ENCODE data around the gene RRH.
"Not testable (repeated sequence)": the region's sequence is repeated elsewhere in the genome, so short reads cannot be mapped to it uniquely, and the experiment has no call there.

RRH gene

GRCh38 chr4:109827672-109828071 lies at the start of gene RRH:
RRH (plus strand) TSS chr4:109827972; CDS start chr4:109828028, 56 bp downstream.
- TF ChIP-seq EZH2phosphoT487 (conservative IDR thresholded peaks at IDR 0.05; ENCODE audit: low read length) (no peak), CTCF (IDR thresholded peaks at IDR 0.05; ENCODE audit: insufficient read depth, low read length, poor library complexity, severe bottlenecking) (no peak)
- Histone ChIP-seq H3K9me2 (replicated peaks; ENCODE audit: insufficient read depth, low read length) (no peaks in the 10 kb centered on the region), H3K4me3 (ENCODE audit: insufficient read depth, low read length, poor library complexity, severe bottlenecking) (no peak within 1 kb of the TSS), H3K36me3 (ENCODE audit: low read length) (0 out of 2 replicates have a peak, but pooled peaks cover 3% of the 10 kb centered on the region), H3K4me2 (ENCODE audit: low read depth, low read length, poor library complexity, severe bottlenecking) (no peak within 1 kb of the TSS), H2AFZ (ENCODE audit: low read depth, low read length, severe bottlenecking) (no peak within 1 kb of the TSS), H3K9me3 (ENCODE audit: insufficient read depth, low read length) (no peaks in the 10 kb centered on the region), H3K27ac (ENCODE audit: low read depth, low read length) (no peak within 1 kb of the TSS), H4K20me1 (ENCODE audit: low read depth, low read length) (no peaks in the 10 kb centered on the region), H3K9ac (ENCODE audit: low read length) (no peak within 1 kb of the TSS), H3K79me2 (ENCODE audit: insufficient read depth, low read length) (no peaks in the 10 kb centered on the region), H3F3A (ENCODE audit: insufficient read depth) (no peaks in the 10 kb centered on the region), H3K27me3 (ENCODE audit: low read length) (no peaks in the 10 kb centered on the region)

GRCh38 chr4:109782092-109782491 lies 45.7 kb upstream of the RRH start:
- not testable (repeated sequence) for H3K36me3 ChIP-seq (ENCODE audit: low read length); H3F3A ChIP-seq (ENCODE audit: insufficient read depth); H3K27me3 ChIP-seq (ENCODE audit: low read length); H4K20me1 ChIP-seq (ENCODE audit: low read depth, low read length); H3K79me2 ChIP-seq (ENCODE audit: insufficient read depth, low read length); H3K4me2 ChIP-seq (ENCODE audit: low read depth, low read length, poor library complexity, severe bottlenecking); H3K9me3 ChIP-seq (ENCODE audit: insufficient read depth, low read length); H3K4me3 ChIP-seq (ENCODE audit: insufficient read depth, low read length, poor library complexity, severe bottlenecking); H3K9me2 ChIP-seq (replicated peaks; ENCODE audit: insufficient read depth, low read length); H2AFZ ChIP-seq (ENCODE audit: low read depth, low read length, severe bottlenecking); H3K9ac ChIP-seq (ENCODE audit: low read length); H3K27ac ChIP-seq (ENCODE audit: low read depth, low read length)

- no peak overlapping the region for H3K9ac ChIP-seq (ENCODE audit: low read length)
- TF ChIP-seq EZH2phosphoT487 (conservative IDR thresholded peaks at IDR 0.05; ENCODE audit: low read length) (no peak), CTCF (IDR thresholded peaks at IDR 0.05; ENCODE audit: insufficient read depth, low read length, poor library complexity, severe bottlenecking) (no peak)
- no peak overlapping the region for H3K4me3 ChIP-seq (ENCODE audit: insufficient read depth, low read length, poor library complexity, severe bottlenecking)
- no peaks in the 10 kb centered on the region for H3K9me3 ChIP-seq (ENCODE audit: insufficient read depth, low read length)
- H3K27me3 ChIP-seq (ENCODE audit: low read length) = no peaks in the 10 kb centered on the region
- no peak overlapping the region for H3K27ac ChIP-seq (ENCODE audit: low read depth, low read length)
- no peaks in the 10 kb centered on the region for H4K20me1 ChIP-seq (ENCODE audit: low read depth, low read length)
- H3K9me2 ChIP-seq (replicated peaks; ENCODE audit: insufficient read depth, low read length) = no peaks in the 10 kb centered on the region
- H3K36me3 ChIP-seq (ENCODE audit: low read length) = no peaks in the 10 kb centered on the region
- no peaks in the 10 kb centered on the region for H3F3A ChIP-seq (ENCODE audit: insufficient read depth)
- no peak overlapping the region for H3K4me2 ChIP-seq (ENCODE audit: low read depth, low read length, poor library complexity, severe bottlenecking)
- no peaks in the 10 kb centered on the region for H3K79me2 ChIP-seq (ENCODE audit: insufficient read depth, low read length)
- H2AFZ ChIP-seq (ENCODE audit: low read depth, low read length, severe bottlenecking) = no peak overlapping the region
Observed at GRCh38 chr4:109786846-109787245, 40.9 kb upstream of the RRH start.

- Histone ChIP-seq H3K9me3 (ENCODE audit: insufficient read depth, low read length) (no peaks in the 10 kb centered on the region), H3K27ac (ENCODE audit: low read depth, low read length) (no peak overlapping the region), H3K36me3 (ENCODE audit: low read length) (no peaks in the 10 kb centered on the region), H3K4me2 (ENCODE audit: low read depth, low read length, poor library complexity, severe bottlenecking) (no peak overlapping the region), H3K79me2 (ENCODE audit: insufficient read depth, low read length) (no peaks in the 10 kb centered on the region), H3K4me3 (ENCODE audit: insufficient read depth, low read length, poor library complexity, severe bottlenecking) (no peak overlapping the region), H3K27me3 (ENCODE audit: low read length) (no peaks in the 10 kb centered on the region), H3K9ac (ENCODE audit: low read length) (no peak overlapping the region), H3F3A (ENCODE audit: insufficient read depth) (no peaks in the 10 kb centered on the region), H3K9me2 (replicated peaks; ENCODE audit: insufficient read depth, low read length) (no peaks in the 10 kb centered on the region), H2AFZ (ENCODE audit: low read depth, low read length, severe bottlenecking) (no peak overlapping the region), H4K20me1 (ENCODE audit: low read depth, low read length) (no peaks in the 10 kb centered on the region)
- TF ChIP-seq EZH2phosphoT487 (conservative IDR thresholded peaks at IDR 0.05; ENCODE audit: low read length) (no peak), CTCF (IDR thresholded peaks at IDR 0.05; ENCODE audit: insufficient read depth, low read length, poor library complexity, severe bottlenecking) (no peak)
Observed at GRCh38 chr4:109787807-109788206, 40.0 kb upstream of the RRH start.
